GM19193 (cell line): ENCODE data around the gene LMTK3.

Experiments
- POLR2A ChIP-seq: IDR thresholded peaks from 4 replicates; pipeline ENCODE4 v1.6.1; 2011; ENCODE audit not compliant: insufficient read depth, insufficient read length; ENCODE audit errors: extremely low read depth

Gene LMTK3

GRCh38 chr19:48444129-48444935, 67.3 kb downstream of the LMTK3 start:
- no peak for TF ChIP-seq POLR2A

GRCh38 chr19:48443731-48444128, 67.9 kb downstream of the LMTK3 start:
- no peak for TF ChIP-seq POLR2A

- TF ChIP-seq POLR2A = no peak
These were observed 68.4 kb downstream of the LMTK3 start for GRCh38 chr19:48443256-48443655.

- no peak for TF ChIP-seq POLR2A
These were observed 69.3 kb downstream of the LMTK3 start for GRCh38 chr19:48442116-48443035.

GRCh38 chr19:48441360-48442050, 70.1 kb downstream of the LMTK3 start:
- no peak for TF ChIP-seq POLR2A

GRCh38 chr19:48436586-48436985, 75.0 kb downstream of the LMTK3 start:
- no peak for TF ChIP-seq POLR2A
